AG09319 (cell line): ENCODE data around the gene GRB14.

Experiments
- DNase-seq: peaks from one replicate; pipeline ENCODE4 v3.0.0-alpha.2; 2010; ENCODE audit warnings: low read depth; ENCODE audit errors: extremely low read depth
- CTCF ChIP-seq: IDR thresholded peaks from 2 replicates; pipeline ENCODE4 v1.5.1; 2011; ENCODE audit warnings: low read depth, mild to moderate bottlenecking, inconsistent platforms, low read length, moderate library complexity

The GRB14 gene

DNA sequence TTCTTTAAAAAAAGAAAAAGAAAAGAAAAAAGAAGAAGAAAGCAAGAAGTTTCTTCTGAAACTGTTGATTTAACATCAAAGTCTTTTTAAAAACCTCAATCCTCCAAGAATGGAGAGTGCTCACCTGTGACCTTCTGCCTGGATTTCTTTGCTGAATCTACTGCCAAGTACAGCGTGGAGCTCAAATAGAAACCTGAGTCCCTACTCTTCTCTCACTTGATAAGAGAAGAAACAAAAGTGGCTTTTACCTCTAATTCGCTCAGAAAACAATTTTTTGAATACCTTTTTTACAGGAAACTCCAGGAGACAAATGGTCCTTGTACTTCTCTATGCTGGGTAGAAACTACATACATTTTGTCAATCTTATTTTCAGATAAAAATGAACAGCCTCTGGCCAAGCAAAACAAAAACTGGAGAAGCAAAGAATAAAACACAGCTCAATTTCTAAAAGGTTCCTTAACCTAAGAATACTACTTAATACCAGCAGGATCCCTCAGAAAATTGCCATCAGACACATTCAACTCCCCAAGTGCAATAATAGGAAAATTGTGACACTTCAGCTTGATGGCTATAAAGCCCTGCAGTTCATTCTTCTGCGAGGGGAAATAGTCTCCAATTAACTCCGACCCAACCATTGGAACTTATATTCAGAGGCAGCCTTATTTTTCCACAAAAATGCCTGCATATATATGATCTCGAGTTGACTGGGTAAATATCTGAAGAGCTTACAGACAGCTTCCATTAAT, 85.8 kb downstream of the GRB14 start:
- no peak for TF ChIP-seq CTCF
- no peak for DNase-seq

DNA sequence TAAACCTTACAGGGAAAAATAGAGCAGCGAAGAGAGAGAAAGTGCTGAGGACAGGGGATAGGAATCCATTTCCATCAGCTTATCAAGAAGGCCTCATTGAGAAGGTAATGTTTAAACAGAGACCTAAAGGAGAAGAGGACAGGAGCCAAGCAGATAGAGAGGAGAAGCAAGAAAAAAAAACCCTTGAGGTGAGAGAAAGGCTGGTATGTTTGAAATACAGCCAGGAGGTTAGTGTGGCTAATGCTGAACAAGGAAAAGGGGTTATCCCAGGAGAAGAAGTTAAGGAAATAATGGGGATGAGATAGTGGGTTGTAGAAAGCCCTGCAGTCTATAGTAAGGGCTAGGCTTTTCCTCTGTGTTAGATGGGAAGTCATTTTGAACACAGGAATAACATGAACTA, 90.8 kb downstream of the GRB14 start:
- TF ChIP-seq CTCF = no peak
- DNase-seq = no peak

DNA sequence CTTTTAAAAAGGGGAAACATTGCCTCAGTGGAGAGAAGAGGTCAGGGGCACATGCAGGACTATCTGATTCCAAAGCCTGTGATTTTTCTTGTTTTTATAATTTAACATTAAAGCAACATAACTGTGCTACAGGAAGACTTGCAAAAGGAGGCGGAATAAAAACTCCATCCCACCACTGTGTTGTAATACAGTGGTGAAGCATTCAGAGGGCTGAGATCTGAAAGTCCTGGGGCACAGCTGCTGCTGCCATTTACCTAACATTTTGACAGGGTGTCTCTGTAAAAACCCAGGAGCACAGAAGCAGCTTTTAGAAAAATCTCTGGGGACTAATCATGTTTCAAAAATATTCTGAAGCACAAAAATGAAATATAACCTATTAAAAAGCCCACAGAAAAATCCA, 97.6 kb downstream of the GRB14 start:
- TF ChIP-seq CTCF = no peak
- DNase-seq = no peak

GRCh38 chr2:164523009-164523408, 98.3 kb downstream of the GRB14 start:
- no peak for DNase-seq
- TF ChIP-seq CTCF = no peak

- TF ChIP-seq CTCF = no peak
- no peak for DNase-seq
These were observed 98.7 kb downstream of the GRB14 start for GRCh38 chr2:164522561-164522981.

GRCh38 chr2:164515734-164516133, 105.5 kb downstream of the GRB14 start:
- no peak for TF ChIP-seq CTCF
- no peak for DNase-seq

GRCh38 chr2:164515030-164515429, 106.3 kb downstream of the GRB14 start:
- DNase-seq = no peak
- TF ChIP-seq CTCF = no peak
